Measurements from ENCODE around the gene PHF2.

PHF2 gene

GRCh38 chr9:93576258-93577077 is at the start of gene PHF2:
TSS of gene PHF2 (plus strand) at chr9:93576584. CDS start at chr9:93576774, 190 bp downstream.
- peak in 1 of 3 donors; percentile 28 for DNase-seq (ENCODE audit: low read depth in 3 of 3, low spot score in 1 of 3)

GRCh38 chr9:93531374-93531773 is 45.0 kb upstream of the PHF2 start:
- DNase-seq (ENCODE audit: low read depth in 3 of 3, low spot score in 1 of 3) = no peak

GRCh38 chr9:93532141-93532540 is 44.2 kb upstream of the PHF2 start:
- DNase-seq (ENCODE audit: low read depth in 3 of 3, low spot score in 1 of 3) = no peak

GRCh38 chr9:93533863-93534262 is 42.5 kb upstream of the PHF2 start:
- no peak for DNase-seq (ENCODE audit: low read depth in 3 of 3, low spot score in 1 of 3)

- no peak for DNase-seq (ENCODE audit: low read depth in 3 of 3, low spot score in 1 of 3)
Observed at GRCh38 chr9:93536167-93536566, 40.2 kb upstream of the PHF2 start.

- no peak for DNase-seq (ENCODE audit: low read depth in 3 of 3, low spot score in 1 of 3)
Observed at GRCh38 chr9:93536874-93537273, 39.5 kb upstream of the PHF2 start.

GRCh38 chr9:93540305-93540704 is 36.1 kb upstream of the PHF2 start:
- DNase-seq (ENCODE audit: low read depth in 3 of 3, low spot score in 1 of 3) = no peak

GRCh38 chr9:93541005-93541404 is 35.4 kb upstream of the PHF2 start:
- no peak for DNase-seq (ENCODE audit: low read depth in 3 of 3, low spot score in 1 of 3)

GRCh38 chr9:93541581-93542349 is 34.6 kb upstream of the PHF2 start:
- DNase-seq (ENCODE audit: low read depth in 3 of 3, low spot score in 1 of 3) = no peak

- no peak for DNase-seq (ENCODE audit: low read depth in 3 of 3, low spot score in 1 of 3)
Observed at GRCh38 chr9:93543117-93543516, 33.3 kb upstream of the PHF2 start.

- no peak for DNase-seq (ENCODE audit: low read depth in 3 of 3, low spot score in 1 of 3)
Observed at GRCh38 chr9:93546356-93546755, 30.0 kb upstream of the PHF2 start.

GRCh38 chr9:93549611-93550010 is 26.8 kb upstream of the PHF2 start:
- no peak for DNase-seq (ENCODE audit: low read depth in 3 of 3, low spot score in 1 of 3)

- no peak for DNase-seq (ENCODE audit: low read depth in 3 of 3, low spot score in 1 of 3)
Observed at GRCh38 chr9:93552923-93553322, 23.5 kb upstream of the PHF2 start.

- no peak for DNase-seq (ENCODE audit: low read depth in 3 of 3, low spot score in 1 of 3)
Observed at GRCh38 chr9:93555370-93555769, 21.0 kb upstream of the PHF2 start.

GRCh38 chr9:93557366-93558137 is 18.8 kb upstream of the PHF2 start:
- DNase-seq (ENCODE audit: low read depth in 3 of 3, low spot score in 1 of 3) = no peak

GRCh38 chr9:93558503-93558902 is 17.9 kb upstream of the PHF2 start:
- DNase-seq (ENCODE audit: low read depth in 3 of 3, low spot score in 1 of 3) = no peak

- DNase-seq (ENCODE audit: low read depth in 3 of 3, low spot score in 1 of 3) = no peak
Observed at GRCh38 chr9:93560991-93561390, 15.4 kb upstream of the PHF2 start.

- DNase-seq (ENCODE audit: low read depth in 3 of 3, low spot score in 1 of 3) = no peak
Observed at GRCh38 chr9:93562157-93562556, 14.2 kb upstream of the PHF2 start.

GRCh38 chr9:93565089-93565488 is 11.3 kb upstream of the PHF2 start:
- DNase-seq (ENCODE audit: low read depth in 3 of 3, low spot score in 1 of 3) = no peak

GRCh38 chr9:93566408-93567270 is 9.7 kb upstream of the PHF2 start:
- DNase-seq (ENCODE audit: low read depth in 3 of 3, low spot score in 1 of 3) = peak; percentile 96 to 100 (median 98)
